SK-N-MC (cell line): ENCODE results near the gene MED13L.

Source experiments
- EZH2 ChIP-seq: fragments of 200-600 bp; sonication (generic); IDR thresholded peaks from one replicate; pipeline ENCODE4 v1.6.1; 2017; ENCODE audit warnings: antibody characterized with exemption
- POLR2AphosphoS5 ChIP-seq: IDR thresholded peaks from 2 replicates; pipeline ENCODE4 v1.6.1; 2012; ENCODE audit warnings: mild to moderate bottlenecking, low read depth, low read length, borderline replicate concordance

- TF ChIP-seq POLR2AphosphoS5, result no peak
- no peak for TF ChIP-seq EZH2
Measured at GRCh38 chr12:116128779-116129178, 148.7 kb downstream of the MED13L start.
